HCT116 (cell line): ENCODE measurements around the gene KRT37.

Experiments used
- CTCF ChIP-seq, 3 experiments: fragments of 200-600 bp in 1 of 3; sonication (generic) in 1 of 3; IDR thresholded peaks in 2 of 3; conservative IDR thresholded peaks in 1 of 3; 2 replicates each; pipeline ENCODE4 v1.5.1; 2012 to 2017; ENCODE audit warnings: low read depth in 2 of 3, low read length in 2 of 3, antibody characterized with exemption in 1 of 3, borderline replicate concordance in 1 of 3, control low read depth in 1 of 3, mild to moderate bottlenecking in 1 of 3, mixed read lengths in 1 of 3, mixed run types in 1 of 3, moderate library complexity in 1 of 3; ENCODE audit not compliant: insufficient read depth in 1 of 3
- POLR2A ChIP-seq: IDR thresholded peaks from 2 replicates; pipeline ENCODE4 v1.7.0; 2011; ENCODE audit warnings: borderline replicate concordance; ENCODE audit not compliant: insufficient read depth, insufficient read length; ENCODE audit errors: extremely low read depth

- TF ChIP-seq POLR2A (no peak), CTCF (IDR thresholded peaks at IDR 0.05 in 2 of 3, conservative IDR thresholded peaks at IDR 0.05 in 1 of 3; ENCODE audit: borderline replicate concordance in 1 of 3, insufficient read depth in 1 of 3, low read depth in 2 of 3, low read length in 2 of 3) (no peak)
These were observed 18.4 kb upstream of the KRT37 start for GRCh38 chr17:41442739-41443138.
